Amniotic stem cell (primary cell): ENCODE data around the gene C11orf58.
A peak's percentile ranks its signal among the peaks of the same experiment; 100 is the strongest.

ENCODE experiments used
- DNase-seq: peaks from one replicate; lab custom pipeline; 2025; lab: John Stamatoyannopoulos, UW

Gene C11orf58

DNA sequence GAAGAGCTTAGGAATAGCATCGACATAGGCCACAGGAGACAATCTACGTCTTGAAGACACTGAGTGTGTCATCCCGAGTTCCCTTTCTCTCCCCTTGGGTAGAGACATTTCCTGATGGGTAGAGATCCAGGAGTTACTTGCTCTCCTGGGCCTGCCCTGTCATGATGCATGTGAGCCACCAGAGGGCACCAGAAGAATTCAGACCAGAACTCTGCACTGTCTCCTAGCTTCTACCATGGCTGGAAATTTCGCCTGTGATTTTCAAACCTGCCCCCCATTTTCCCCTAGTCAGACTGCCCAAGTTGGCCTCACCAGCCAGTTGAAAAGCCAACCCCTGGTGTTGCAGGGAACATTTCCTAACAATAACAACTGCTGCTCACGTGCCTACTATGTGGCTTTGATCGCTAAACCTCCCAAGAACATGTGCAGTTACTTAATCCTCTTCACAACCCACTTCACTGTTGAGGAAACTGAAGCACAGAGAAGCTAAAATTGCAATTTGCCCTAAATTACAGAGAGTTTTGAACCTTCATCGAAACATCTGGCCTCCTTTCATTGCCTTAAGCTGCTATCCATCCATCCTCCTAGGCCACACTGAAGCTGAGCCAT is 47.2 kb downstream of the C11orf58 start:
- DNase-seq: no peak

DNA sequence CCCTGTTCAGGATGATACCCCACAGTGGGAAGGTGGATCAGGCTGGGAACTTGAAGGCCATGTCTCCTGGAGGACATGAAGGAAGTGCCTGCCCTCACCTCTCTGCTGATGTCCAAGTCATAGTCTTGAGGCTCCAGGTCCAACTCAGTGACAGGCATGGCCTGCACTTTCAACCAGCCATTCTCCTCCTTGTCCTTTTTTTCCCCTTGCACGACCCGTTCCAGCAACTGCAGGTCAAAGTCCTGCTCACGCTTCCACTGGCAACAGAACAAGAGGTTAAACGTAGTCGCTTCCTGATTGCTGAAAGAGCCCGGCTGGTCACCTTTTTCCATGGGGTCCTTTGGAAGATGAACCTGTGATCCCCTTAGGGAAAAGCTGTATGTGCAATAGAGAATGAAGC is 47.7 kb downstream of the C11orf58 start:
- DNase-seq: no peak

DNA sequence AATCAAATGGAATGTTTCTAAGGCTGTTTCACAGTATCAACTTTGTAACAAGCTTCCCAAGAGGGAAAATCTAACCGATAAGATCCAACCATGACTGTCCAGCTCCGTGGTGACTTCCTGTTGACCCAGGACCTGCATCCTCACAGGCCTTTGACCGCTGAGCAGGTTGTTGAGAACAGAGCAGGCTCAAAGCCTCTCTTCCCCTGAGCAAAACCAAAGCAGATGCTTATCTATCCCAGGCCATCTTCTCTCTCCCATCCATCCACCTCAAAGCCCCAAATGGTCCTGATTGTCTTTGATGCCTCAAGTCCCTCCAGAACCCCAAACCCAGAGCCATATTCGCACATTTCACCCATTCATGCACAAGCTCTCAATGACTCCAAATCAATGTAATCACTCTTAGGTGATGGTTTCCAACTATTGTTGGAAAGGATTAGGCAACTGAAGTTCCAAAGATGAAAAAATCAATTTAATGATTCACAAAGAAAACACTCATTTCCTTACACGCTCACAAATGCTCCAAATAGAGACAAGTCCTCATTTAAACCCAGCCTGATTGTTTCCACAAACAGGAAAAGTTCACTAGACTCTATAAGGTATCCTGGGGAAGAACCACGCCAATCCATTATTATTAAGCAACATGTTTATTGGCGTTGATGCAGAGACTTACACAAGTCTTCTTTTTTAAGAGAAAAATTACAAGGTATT is 48.7 kb downstream of the C11orf58 start:
- no peak for DNase-seq

DNA sequence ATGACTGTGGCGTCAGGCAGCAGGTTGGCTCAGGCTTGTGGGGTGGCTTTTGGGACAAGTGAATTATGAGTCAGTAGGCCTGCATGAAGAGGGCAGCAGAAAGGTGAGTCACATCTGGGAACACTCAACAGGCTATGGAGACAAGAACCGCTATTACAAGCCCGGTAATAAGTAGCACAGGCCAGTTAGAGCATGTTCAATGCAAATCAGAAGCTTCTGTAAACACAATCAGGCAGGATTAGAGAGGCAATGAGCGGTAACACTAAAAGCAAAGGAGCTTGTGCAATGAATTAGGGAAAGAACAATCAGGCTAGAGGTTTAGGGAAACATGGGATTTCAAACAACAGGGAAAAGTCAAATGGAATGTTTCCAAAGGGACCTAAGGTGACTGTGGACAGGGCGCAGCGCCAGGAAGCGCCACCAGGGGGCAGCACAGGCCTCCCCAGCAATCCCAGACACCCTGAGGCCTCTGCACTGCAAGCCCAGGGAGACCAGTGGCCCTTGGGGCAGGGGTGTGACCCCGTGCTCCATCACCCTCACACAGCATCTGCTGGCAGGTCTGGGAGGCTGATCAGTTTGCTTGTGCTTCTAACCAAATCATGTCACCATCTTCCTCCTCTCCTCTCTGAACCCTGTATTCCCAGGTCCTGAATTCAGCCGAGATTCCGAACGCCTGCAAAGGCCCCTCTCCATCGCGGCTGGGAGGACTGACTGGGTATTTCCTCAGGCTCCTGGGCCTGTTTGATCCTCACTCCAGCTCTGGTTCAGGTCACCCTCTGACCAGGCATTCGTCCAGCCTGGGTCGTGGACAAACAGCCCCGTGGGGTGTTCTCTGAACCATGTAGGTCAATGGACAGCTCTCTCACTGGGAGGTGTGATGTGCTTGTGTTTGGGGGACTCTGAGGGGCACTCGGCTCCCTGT is 50.0 kb downstream of the C11orf58 start:
- DNase-seq: no peak

DNA sequence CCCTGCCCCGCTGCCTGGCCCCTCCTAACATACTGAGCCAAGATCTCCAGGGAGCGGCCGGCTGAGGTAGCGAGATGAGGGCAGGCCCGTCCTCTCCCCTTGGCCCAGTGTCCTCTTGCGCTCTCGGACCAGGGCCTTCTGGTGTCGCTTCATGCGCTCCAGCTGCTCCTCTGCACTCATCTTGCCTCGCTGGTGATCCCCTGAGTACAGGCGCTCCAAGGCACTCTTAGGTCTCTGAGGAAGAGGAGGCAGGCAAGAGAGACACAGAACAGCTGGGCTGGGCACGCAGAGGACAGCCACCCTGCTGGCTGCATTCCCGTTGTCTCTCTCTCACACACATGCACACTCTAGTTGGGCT is 50.6 kb downstream of the C11orf58 start:
- no peak for DNase-seq

DNA sequence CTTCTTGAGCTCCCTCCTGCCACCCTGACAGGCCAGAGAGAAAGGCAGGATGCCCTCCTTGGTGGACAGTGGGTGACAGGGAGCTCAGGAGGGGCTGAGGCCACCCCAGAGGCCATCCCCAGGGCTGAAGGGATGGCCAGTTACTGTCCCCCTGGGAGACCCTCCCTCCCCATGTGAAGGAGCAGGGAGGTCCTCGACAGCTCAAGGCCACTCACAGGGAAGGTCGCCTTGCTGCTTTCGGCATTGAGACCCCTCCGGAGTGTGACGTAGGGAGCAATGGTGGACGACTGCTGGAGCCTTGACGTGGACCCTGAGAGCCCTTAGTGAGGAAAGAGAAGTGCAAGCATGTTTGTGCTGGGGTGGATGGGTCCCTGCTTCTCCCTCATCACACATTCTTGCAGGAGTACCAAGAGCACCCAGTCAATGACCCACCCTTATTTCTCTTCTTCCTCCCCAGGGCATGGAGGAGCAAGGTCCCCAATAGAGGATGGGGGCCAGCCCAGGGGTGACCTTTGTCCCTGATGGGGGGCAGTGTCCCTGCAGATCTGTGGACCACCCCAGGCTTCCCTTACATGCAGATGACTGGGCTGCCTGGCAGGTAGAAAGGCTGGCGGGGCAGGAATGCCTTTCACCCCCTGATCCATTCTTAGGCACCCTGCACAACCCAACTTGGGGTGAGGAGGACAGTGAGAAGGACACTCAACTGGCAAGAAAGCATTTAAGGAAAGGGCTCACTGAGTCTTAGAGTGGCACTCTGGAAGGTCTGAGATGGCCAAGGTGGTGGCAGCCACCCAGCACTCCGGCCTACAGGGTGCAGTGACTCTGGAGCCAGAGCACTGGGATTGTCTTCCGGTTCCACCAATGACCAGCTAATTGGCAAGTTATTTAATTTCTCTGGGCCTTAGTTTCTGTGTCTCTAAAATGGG is 51.4 kb downstream of the C11orf58 start:
- DNase-seq: no peak

DNA sequence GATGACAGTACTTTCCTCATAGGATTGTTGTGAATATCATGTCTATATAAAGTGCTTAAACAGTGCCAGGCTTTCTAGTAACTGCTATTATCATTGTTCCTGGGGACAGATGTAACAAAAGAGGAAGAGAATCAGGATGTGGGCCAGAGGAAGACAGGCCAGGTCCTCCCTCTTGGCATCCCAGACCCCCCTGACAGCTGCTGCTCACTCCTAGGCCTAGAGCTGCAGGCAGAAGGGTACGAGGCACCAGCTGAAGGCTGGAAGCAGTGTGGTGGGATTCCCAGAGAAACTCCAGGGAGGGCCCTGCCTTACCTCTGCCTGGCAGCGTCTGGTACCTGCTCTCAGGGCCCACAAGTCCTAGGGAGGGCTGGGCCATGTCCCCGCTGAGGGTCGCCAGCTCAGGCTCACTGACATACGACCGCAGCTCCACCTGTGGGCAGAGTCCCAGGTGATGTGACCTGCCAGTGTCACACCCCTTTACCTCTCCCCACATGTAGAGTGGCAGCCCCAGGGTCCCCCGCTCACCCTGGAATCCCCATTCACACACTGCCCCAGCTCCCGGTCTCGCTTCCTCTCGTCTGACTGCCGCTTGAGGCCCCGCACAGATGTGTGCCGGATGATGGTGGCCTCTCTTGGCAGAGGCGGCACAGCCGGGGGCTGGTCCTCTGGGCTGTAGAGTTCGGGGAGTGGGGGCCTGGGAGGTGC is 52.2 kb downstream of the C11orf58 start:
- no peak for DNase-seq

DNA sequence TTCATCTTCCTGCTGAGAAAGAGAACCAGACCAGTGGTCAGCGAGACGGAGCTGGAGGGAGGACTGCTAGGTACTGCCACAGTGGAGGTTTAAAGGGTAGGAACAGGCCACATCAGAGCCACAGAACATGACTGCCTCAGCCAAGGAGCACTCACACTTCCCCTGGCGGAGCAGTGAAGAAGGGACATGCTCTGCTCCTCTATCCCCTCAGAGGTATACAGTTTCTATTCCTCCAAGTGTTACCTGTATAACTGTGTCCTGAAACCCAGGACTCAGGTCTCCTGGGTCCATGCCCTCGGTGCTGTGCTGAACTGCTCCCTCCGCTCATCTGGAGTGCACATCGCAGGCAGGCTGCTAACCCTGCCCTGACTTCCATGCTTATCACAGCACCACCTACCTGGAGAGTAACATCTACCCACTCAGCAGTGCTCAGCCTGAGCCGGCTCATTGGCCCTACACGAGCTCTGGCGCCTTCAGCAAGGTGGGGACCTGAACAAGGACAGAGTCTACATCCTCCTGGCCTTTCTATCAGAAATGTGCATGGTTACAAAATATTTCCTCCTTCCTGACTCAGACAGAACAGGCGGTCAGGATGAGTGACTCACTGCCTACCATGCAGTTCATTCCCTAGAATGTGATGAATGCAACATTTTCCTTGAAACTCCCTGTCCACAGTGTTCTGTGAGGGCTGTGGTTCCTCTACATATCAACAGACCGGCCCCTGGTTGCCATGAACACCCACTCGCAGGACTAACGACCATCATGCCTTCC is 52.9 kb downstream of the C11orf58 start:
- DNase-seq: peak; percentile 69

DNA sequence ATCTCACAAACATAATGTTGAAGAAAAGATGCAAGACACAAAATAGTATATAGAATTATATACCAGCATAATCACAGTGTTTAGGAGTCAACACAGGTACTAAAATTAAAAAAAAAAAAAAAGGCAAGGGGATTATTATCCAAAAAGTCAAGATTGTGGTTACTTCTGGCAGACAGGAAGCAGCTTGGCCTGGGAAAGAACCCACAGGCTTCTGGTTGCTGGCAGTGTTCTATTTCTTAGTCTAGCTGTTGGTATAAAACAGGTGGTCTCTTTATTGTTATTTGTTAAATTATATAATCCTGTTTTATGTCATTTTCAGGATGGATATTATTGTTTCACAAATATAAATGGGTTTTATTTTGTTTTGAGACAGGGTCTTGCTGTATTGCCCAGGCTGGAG is 54.0 kb downstream of the C11orf58 start:
- no peak for DNase-seq

DNA sequence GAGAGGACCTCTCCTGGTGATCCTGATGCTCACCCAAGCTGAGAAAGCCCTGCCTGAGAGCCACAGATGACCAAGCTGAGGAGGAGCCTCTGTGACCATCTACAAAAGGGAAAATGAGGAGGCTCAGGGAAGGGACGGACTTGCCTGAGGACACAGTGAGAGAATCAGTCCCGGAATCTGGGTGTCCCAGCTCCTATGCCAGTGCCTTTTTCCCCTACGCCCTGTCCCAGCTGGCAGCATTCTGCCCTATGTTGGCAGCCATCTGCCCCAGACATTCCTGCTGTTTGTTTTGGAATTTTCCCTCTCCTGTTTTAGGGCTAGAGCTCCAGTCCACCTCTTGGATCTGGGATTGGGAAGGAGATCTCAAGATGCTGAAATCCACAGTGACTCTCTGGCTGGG is 54.6 kb downstream of the C11orf58 start:
- DNase-seq: no peak

DNA sequence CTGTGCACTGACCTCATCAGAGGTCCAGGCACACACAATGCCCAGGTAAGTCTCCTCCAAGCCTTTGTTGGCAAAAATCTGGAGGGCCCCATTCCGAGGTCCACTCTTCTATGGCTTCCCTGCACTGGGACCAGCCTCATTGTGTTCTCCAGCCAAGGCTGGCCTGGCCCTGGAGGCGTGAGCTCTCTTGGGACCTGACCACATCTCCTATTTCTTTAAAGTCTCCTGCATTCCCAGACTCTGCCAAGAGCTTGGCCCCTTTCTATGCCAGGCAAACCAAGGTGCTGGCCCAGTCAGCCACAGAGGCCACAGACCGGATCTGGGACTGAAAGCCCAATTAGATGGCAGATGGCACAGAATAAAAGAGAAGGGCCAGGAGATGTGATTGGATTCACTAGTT is 55.1 kb downstream of the C11orf58 start:
- no peak for DNase-seq

DNA sequence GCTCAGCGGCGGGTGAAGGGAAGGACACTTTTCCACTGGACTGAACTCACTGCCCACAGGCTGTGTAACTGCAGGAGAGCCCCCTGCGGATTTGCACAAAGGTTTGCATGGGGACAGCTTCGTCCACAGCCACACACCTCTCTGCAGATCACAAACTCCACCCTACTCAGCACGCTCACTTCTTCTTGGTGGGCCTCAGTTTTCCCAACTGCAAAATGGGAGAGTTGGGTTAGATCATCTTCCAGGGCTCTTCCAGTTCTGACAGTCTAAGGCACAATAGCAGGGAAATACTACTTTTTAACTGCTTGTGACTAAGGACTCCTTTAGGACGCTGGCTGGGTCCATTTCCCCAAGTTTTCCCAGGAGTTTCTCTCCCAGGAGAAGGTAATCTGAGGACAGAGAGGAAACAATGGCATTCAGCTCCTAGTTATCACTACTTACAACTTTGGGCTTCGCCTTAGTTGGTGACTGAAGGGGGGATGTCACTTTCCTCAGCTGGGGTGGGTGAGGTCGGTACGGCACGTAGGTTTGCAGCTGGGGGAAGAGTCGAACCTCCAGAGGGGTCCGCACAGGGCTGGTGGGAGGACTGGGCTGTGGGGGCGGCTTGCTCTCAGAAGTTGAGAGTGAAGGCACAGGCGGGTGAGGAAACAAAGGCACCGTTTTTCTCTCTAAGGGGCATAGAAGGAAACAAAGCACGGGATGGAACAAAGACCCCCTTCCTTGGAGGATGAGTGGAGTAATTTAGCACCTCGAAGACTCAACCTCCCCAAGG is 55.8 kb downstream of the C11orf58 start:
- DNase-seq: no peak

DNA sequence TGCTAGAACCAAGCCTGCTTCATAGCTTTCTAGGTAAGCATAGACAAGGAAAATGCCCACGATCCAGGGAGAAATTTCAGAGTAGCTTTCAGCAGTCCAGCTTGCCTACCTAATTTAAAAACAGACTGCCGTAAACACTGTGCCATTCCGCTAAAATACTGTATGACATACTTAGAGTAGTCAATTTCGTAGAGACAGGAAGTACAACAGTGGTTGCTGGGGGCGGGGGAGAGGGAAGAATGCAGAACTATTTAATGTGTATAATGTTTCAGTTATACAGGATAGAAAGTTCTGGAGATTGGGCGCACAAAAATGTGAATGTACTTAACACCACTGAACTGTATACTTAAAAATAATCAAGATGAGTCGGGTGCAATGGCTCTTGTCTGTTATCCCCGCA is 56.7 kb downstream of the C11orf58 start:
- no peak for DNase-seq

DNA sequence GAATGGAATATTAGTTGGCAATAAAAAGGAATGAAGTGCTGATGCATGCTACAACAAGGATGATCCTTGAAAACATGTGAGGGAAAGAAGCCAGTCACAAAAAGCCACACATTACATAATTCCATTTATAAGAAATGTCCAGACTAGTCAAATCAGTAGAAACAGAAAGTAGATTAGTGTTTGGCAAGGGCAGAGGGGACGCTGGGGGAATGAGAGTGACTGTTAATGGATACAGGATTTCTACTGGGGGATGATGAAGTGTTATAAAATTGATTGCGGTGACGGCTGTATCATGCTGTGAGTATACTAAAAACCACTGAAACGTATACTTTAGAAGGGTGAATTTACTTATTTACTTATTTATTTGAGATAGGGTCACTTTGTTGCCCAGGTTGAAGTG is 57.9 kb downstream of the C11orf58 start:
- DNase-seq: no peak

DNA sequence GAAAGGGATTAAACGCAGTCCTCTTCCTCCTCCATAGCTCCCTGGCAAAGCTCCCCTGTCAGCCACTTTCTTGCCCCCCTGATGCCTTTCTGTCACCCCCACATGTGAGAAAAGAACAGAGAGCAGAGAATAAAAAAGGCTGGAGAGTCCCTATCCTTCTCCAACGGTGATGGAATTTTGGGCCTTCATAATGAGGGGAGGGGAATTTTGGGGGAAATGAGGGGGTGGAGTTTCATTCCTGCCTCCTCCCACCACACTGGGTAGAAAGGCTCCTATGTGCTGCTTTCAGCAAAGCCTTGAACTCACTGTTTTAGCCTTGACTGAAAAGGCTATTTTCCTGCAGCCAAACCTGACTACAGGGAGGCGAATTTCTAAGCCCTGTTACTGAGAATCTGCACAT is 59.3 kb downstream of the C11orf58 start:
- DNase-seq: no peak

DNA sequence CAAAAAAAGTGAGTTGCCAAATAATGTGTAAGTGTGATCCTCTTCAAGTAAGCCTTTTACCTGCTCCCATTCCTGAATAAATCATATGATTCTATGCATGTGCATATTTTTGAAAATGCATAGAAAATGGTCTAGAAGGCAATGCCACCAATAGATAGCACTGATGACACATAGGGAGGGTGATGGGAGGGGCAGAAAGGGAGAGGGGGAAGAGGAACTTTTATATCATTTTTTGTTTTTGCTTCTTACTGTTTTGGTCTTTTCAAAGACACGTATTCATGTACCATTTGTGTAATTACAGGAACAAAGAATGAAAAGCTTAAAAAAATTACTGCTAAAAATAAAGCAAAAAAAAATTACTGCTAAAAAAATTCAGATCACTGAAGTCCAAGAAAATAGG is 60.8 kb downstream of the C11orf58 start:
- DNase-seq: no peak

DNA sequence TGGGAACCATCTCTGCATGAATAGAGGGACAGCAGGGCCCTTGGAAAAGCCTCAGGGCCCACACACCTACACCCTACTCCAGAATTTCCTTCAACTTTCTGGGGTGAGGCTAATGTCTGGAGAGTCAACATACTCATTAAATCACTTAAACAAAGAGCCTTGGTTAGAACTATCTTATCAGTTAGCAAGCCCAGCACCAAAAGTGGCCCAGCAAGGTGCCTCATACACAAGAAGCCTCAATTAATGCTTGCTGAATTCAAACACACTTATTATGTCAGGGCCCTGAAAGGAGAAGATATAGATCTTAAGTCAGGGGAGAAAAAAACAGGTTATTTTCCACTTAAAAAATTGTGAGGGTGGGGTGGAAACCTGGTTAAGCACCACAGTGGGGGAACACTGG is 61.4 kb downstream of the C11orf58 start:
- DNase-seq: no peak

DNA sequence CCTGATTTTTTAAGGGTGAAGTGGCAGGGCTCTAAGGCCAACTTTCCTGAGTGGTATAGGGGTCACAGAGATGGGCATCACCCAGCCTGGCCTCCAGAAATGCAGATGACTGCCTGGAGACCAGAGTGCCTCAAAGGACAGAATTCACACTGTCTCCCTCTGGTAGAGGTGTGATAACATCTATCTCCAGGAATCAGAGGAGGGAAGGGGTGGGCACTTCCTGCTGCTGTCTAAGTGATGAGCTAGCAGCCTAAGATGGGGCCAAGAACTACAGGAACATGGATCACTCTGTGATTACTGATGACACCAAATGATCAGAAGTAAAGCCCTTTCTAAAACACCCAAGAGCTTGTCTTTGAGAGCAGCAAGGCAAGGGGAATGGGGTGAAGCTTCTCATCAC is 61.9 kb downstream of the C11orf58 start:
- DNase-seq: no peak

DNA sequence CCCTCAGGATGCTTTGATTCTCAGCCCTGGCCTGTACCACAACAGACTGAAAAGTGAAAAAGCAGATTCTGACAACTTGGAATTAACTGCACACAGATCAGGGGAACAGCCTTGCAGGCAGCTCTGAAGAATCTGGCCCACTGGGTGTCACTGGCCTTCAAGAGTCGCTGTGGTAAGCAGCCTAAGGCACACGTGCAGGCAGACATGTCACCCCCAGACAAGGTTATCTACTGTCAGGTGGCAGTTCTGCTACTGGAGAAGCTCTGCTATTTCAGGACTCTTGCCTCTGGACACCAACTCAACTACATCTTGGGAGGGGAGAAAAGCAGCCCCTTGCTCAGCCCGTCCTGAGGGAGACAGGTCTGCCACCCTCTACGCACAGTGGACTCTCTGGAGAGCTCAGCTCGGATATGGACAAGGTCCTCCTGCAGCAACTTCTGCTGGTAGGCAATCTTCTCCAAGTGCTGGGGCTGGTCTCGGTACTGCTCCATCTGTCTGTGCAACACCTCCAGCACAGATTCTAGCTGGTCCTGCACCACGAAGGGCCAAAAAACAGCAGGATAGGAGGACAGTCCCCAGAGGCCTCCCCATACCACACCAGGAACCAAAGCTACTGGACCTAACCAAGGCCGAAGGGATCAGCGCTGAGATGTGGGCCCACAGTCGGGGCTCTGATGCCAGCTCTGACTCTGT is 63.0 kb downstream of the C11orf58 start:
- DNase-seq: no peak
